IMR-90 (cell line): Measurements from ENCODE around the gene ARHGEF4. TPM values are rescaled to one million over a fixed set of nuclear protein-coding genes. Genes with fewer than 3 reads are reported as not detected.

Experiments used
- ATAC-seq: fragments of 200-7000 bp; cut with Tn5 transposase; 2 replicates; pipeline ENCODE4 v1.9.1; 2020; ENCODE audit warnings: low read depth, mild to moderate bottlenecking, moderate library complexity
- BruUV-seq: library from RNA; stranded (reverse); fragments of 400-500 nt; replicated peaks from 2 replicates; lab custom pipeline; 2021; lab: Mats Ljungman, UMichigan
- CTCF ChIA-PET: fragments of 300-600 bp; formaldehyde crosslinking; extraction: SDS; loops from one replicate; lab custom pipeline; 2021; ENCODE audit warnings: antibody characterized with exemption; lab: Yijun Ruan, JAX
- POLR2A ChIA-PET: fragments of 300-600 bp; sonication (Branson Sonifier 250); formaldehyde crosslinking; loops from one replicate; lab custom pipeline; 2022; ENCODE audit warnings: antibody characterized with exemption; ENCODE audit not compliant: unreplicated experiment; lab: Charles Lee
- DNase-seq: peaks from one replicate; pipeline ENCODE4 v3.0.0; 2013
- H2AFZ ChIP-seq: replicated peaks from 2 replicates; pipeline ENCODE3; 2013; ENCODE audit warnings: low read length, mild to moderate bottlenecking; ENCODE audit not compliant: poor library complexity
- H2AK5ac ChIP-seq: 2 replicates; pipeline ENCODE4 v1.6.1; 2013; ENCODE audit warnings: low read depth, low read length, inconsistent platforms
- H2AK9ac ChIP-seq: replicated peaks from 2 replicates; pipeline ENCODE3; 2013; ENCODE audit warnings: mild to moderate bottlenecking, low read depth, low read length, moderate library complexity; ENCODE audit not compliant: poor library complexity
- H2BK120ac ChIP-seq: 2 replicates; pipeline ENCODE4 v1.6.1; 2013; ENCODE audit warnings: low read depth, low read length, inconsistent platforms
- H2BK15ac ChIP-seq: 3 replicates; pipeline ENCODE4 v1.6.1; 2013; ENCODE audit warnings: low read depth, low read length, inconsistent platforms
- H2BK20ac ChIP-seq: 2 replicates; pipeline ENCODE4 v1.6.1; 2013; ENCODE audit warnings: low read depth, mild to moderate bottlenecking, inconsistent platforms, low read length, moderate library complexity
- H2BK5ac ChIP-seq: 2 replicates; pipeline ENCODE4 v1.6.1; 2013; ENCODE audit warnings: mild to moderate bottlenecking, low read depth, low read length, inconsistent platforms; ENCODE audit not compliant: poor library complexity, severe bottlenecking
- H3K14ac ChIP-seq: replicated peaks from 2 replicates; pipeline ENCODE4 v1.6.1; 2013; ENCODE audit warnings: low read depth, low read length, inconsistent platforms
- H3K18ac ChIP-seq: 2 replicates; pipeline ENCODE4 v1.6.1; 2013; ENCODE audit warnings: low read depth, low read length, control low read depth
- H3K23ac ChIP-seq: 2 replicates; pipeline ENCODE4 v1.6.1; 2013; ENCODE audit warnings: low read depth, low read length, inconsistent platforms
- H3K27ac ChIP-seq: 2 replicates; pipeline ENCODE4 v1.5.1; 2013; ENCODE audit warnings: mild to moderate bottlenecking, control low read depth, low read length; ENCODE audit not compliant: insufficient read depth
- H3K27me3 ChIP-seq: 2 replicates; pipeline ENCODE4 v1.6.1; 2013; ENCODE audit warnings: low read length; ENCODE audit not compliant: control insufficient read depth, insufficient read depth
- H3K36me3 ChIP-seq: 2 replicates; pipeline ENCODE4 v1.6.1; 2013; ENCODE audit warnings: low read length, mixed read lengths; ENCODE audit not compliant: control insufficient read depth, insufficient read depth
- H3K4ac ChIP-seq: 2 replicates; pipeline ENCODE4 v1.6.1; 2013; ENCODE audit warnings: low read depth, low read length, inconsistent platforms
- H3K4me1 ChIP-seq: 2 replicates; pipeline ENCODE4 v1.6.1; 2013; ENCODE audit warnings: low read length, mixed read lengths; ENCODE audit not compliant: control insufficient read depth, insufficient read depth
- H3K4me2 ChIP-seq: 2 replicates; pipeline ENCODE4 v1.6.1; 2013; ENCODE audit warnings: low read depth, mild to moderate bottlenecking, control low read depth, low read length, moderate library complexity
- H3K4me3 ChIP-seq: 2 replicates; pipeline ENCODE4 v1.5.1; 2013; ENCODE audit warnings: low read depth, mild to moderate bottlenecking, control low read depth, low read length, moderate library complexity; ENCODE audit not compliant: insufficient read depth
- H3K56ac ChIP-seq: 2 replicates; pipeline ENCODE4 v1.6.1; 2013; ENCODE audit warnings: low read length, inconsistent platforms; ENCODE audit not compliant: insufficient read depth; ENCODE audit errors: extremely low read depth
- H3K79me1 ChIP-seq, 2 experiments: 2 replicates each; pipeline ENCODE4 v1.6.1; 2013; ENCODE audit warnings: low read length in 2 of 2, inconsistent platforms in 1 of 2, low read depth in 1 of 2
- H3K9ac ChIP-seq: 2 replicates; pipeline ENCODE4 v1.6.1; 2013; ENCODE audit warnings: low read depth, low read length, control low read depth
- H3K9me1 ChIP-seq: 2 replicates; pipeline ENCODE4 v1.6.1; 2013; ENCODE audit warnings: low read length, inconsistent platforms; ENCODE audit not compliant: insufficient read depth
- H3K9me3 ChIP-seq: 2 replicates; pipeline ENCODE4 v1.6.1; 2013; ENCODE audit warnings: low read length; ENCODE audit not compliant: control insufficient read depth, insufficient read depth
- H4K20me1 ChIP-seq: 2 replicates; pipeline ENCODE4 v1.6.1; 2013; ENCODE audit warnings: low read length, inconsistent platforms; ENCODE audit not compliant: insufficient read depth
- H4K5ac ChIP-seq: 2 replicates; pipeline ENCODE4 v1.6.1; 2013; ENCODE audit warnings: mild to moderate bottlenecking, low read depth, low read length, control low read depth
- H4K8ac ChIP-seq, 2 experiments: 2 replicates each; pipeline ENCODE4 v1.6.1; 2013; ENCODE audit warnings: low read depth in 2 of 2, low read length in 2 of 2, control low read depth in 1 of 2, inconsistent platforms in 1 of 2
- H4K91ac ChIP-seq: 2 replicates; pipeline ENCODE4 v1.6.1; 2013; ENCODE audit warnings: low read depth, low read length, inconsistent platforms; ENCODE audit not compliant: insufficient read depth
- BHLHE40 ChIP-seq: fragments of 150-350 bp; IDR thresholded peaks from 2 replicates; pipeline ENCODE4 v1.6.1; 2016; ENCODE audit warnings: mild to moderate bottlenecking, low read depth, low read length
- CEBPB ChIP-seq: IDR thresholded peaks from 2 replicates; pipeline ENCODE4 v1.6.1; 2012; ENCODE audit warnings: low read depth, low read length, improper control_type of control experiment
- CHD1 ChIP-seq: IDR thresholded peaks from 2 replicates; pipeline ENCODE4 v1.6.1; 2012; ENCODE audit warnings: low read depth, low read length, improper control_type of control experiment
- CTCF ChIP-seq: conservative IDR thresholded peaks from 2 replicates; pipeline ENCODE4 v1.5.1; 2012; ENCODE audit warnings: mild to moderate bottlenecking, low read depth, low read length, improper control_type of control experiment
- ELK1 ChIP-seq: fragments of 150-350 bp; IDR thresholded peaks from 2 replicates; pipeline ENCODE4 v1.6.1; 2016; ENCODE audit warnings: low read depth, mild to moderate bottlenecking, low read length, moderate library complexity, borderline replicate concordance
- MAFK ChIP-seq: IDR thresholded peaks from 2 replicates; pipeline ENCODE4 v1.6.1; 2012; ENCODE audit warnings: low read depth, low read length, improper control_type of control experiment
- MAZ ChIP-seq: IDR thresholded peaks from 2 replicates; pipeline ENCODE4 v1.6.1; 2012; ENCODE audit warnings: low read depth, mild to moderate bottlenecking, low read length, improper control_type of control experiment, moderate library complexity, borderline replicate concordance
- MXI1 ChIP-seq: IDR thresholded peaks from 2 replicates; pipeline ENCODE4 v1.6.1; 2012; ENCODE audit warnings: low read depth, mild to moderate bottlenecking, low read length, moderate library complexity, borderline replicate concordance
- NFE2L2 ChIP-seq: fragments of 150-350 bp; IDR thresholded peaks from 2 replicates; pipeline ENCODE4 v1.6.1; 2016; ENCODE audit warnings: low read depth, mild to moderate bottlenecking, low read length
- RAD21 ChIP-seq: IDR thresholded peaks from 2 replicates; pipeline ENCODE4 v1.6.1; 2012; ENCODE audit warnings: low read length, improper control_type of control experiment
- SMC3 ChIP-seq: fragments of 150-350 bp; IDR thresholded peaks from 2 replicates; pipeline ENCODE4 v1.6.1; 2016; ENCODE audit warnings: low read depth, mild to moderate bottlenecking, antibody characterized with exemption, low read length, moderate library complexity
- WGBS, 2 experiments: methylation state at CpG; one replicate each; pipeline versions ENCODE4 v1.1.5 to v1.1.7; 2013; ENCODE audit warnings: missing lambda C conversion rate in 2 of 2; ENCODE audit not compliant: insufficient read length in 1 of 2; ENCODE audit errors: extremely low coverage in 2 of 2; 5-methylcytosine and 5-hydroxymethylcytosine counted together
- dilution Hi-C: fragments of 300-500 bp; cut with HindIII; formaldehyde crosslinking; loops from one replicate; pipeline ENCODE4 v1.14.3; 2018; ENCODE audit warnings: low sequenced_read_pairs; ENCODE audit not compliant: unreplicated experiment
- in situ Hi-C: fragments of 300-500 bp; cut with MboI; formaldehyde crosslinking; loops from 3 replicates; pipeline ENCODE4 v1.14.3; 2019; ENCODE audit warnings: low sequenced_read_pairs, inconsistent platforms, mixed read lengths
- intact Hi-C: fragments of 100-400 bp; cut with micrococcal nuclease; formaldehyde crosslinking; loops from 2 replicates; pipeline ENCODE4 v1.10.0; 2022
- polyA plus RNA-seq, 3 experiments: library from polyadenylated mRNA; depleted of rRNA; stranded (reverse); fragments of >200 nt; gene quantifications; 2 replicates each; pipeline ENCODE4 v1.2.3, GENCODE V29; 2012; ENCODE audit warnings: low replicate concordance in 1 of 3
- total RNA-seq: library from RNA; depleted of rRNA; stranded (reverse); fragments of >200 nt; gene quantifications from 2 replicates; pipeline ENCODE4 v1.2.3, GENCODE V29; 2012

The ARHGEF4 gene
- total and polyA plus RNA-seq, 2 of the 4 experiments (the other 2 are of a cell fraction) = 2.7 to 5.0 TPM

- Histone ChIP-seq H4K5ac (no peak overlapping the region), H3K14ac (no peak overlapping the region), H3K79me1 (peaks cover 6 to 14% of the 10 kb centered on the region in 2 experiments; a peak in 3 of 4 replicates), H3K27ac (no peak overlapping the region), H3K9ac (no peak overlapping the region), H2BK20ac (no peak overlapping the region), H3K4me2 (no peak overlapping the region), H2BK120ac (no peak overlapping the region), H2AK9ac (no peak overlapping the region), H4K8ac (no peak overlapping the region), H3K23ac (no peak overlapping the region), H3K36me3 (peaks cover 39% of the 10 kb centered on the region), H2BK5ac (no peak overlapping the region), H3K4me3 (no peak overlapping the region), H3K27me3 (no peaks in the 10 kb centered on the region), H3K9me3 (no peaks in the 10 kb centered on the region), H4K91ac (no peak overlapping the region), H4K20me1 (peaks cover 20% of the 10 kb centered on the region), H2BK15ac (no peak overlapping the region), H3K9me1 (no peaks in the 10 kb centered on the region), H3K4ac (no peak overlapping the region), H3K4me1 (no peaks in the 10 kb centered on the region), H3K56ac (no peak overlapping the region), H2AFZ (no peak overlapping the region), H2AK5ac (no peak overlapping the region), H3K18ac (no peak overlapping the region)
- no CpG with 5 or more reads among the region's 18 CpGs for WGBS, 2 experiments
- dilution Hi-C loops = no loop called here
- BruUV-seq = no TSS peak
- intact Hi-C loops = no loop called here
- TF ChIP-seq MAZ (no peak), CHD1 (no peak), CTCF (no peak), MXI1 (no peak), NFE2L2 (no peak), SMC3 (no peak), MAFK (no peak), CEBPB (no peak), ELK1 (no peak), RAD21 (no peak), BHLHE40 (no peak)
- ATAC-seq (no peak), DNase-seq (no peak)
- ChIA-PET POLR2A (no interaction called here), CTCF (no interaction called here)
- in situ Hi-C loops = no loop called here
Measured at GRCh38 chr2:131046918-131047652, 210.4 kb downstream of the ARHGEF4 start.
